Pericardium fibroblast (primary cell): ENCODE measurements around the gene KLK3. TPM values are rescaled to one million over a fixed set of nuclear protein-coding genes. Genes with fewer than 3 reads are reported as not detected.

Experiments
- total RNA-seq: library from RNA; depleted of rRNA; stranded (reverse); fragments of >200 nt; gene quantifications from 2 replicates; pipeline ENCODE4 v1.2.3, GENCODE V29; 2015

Gene KLK3
- not detected in 2 replicates for total RNA-seq

DNA sequence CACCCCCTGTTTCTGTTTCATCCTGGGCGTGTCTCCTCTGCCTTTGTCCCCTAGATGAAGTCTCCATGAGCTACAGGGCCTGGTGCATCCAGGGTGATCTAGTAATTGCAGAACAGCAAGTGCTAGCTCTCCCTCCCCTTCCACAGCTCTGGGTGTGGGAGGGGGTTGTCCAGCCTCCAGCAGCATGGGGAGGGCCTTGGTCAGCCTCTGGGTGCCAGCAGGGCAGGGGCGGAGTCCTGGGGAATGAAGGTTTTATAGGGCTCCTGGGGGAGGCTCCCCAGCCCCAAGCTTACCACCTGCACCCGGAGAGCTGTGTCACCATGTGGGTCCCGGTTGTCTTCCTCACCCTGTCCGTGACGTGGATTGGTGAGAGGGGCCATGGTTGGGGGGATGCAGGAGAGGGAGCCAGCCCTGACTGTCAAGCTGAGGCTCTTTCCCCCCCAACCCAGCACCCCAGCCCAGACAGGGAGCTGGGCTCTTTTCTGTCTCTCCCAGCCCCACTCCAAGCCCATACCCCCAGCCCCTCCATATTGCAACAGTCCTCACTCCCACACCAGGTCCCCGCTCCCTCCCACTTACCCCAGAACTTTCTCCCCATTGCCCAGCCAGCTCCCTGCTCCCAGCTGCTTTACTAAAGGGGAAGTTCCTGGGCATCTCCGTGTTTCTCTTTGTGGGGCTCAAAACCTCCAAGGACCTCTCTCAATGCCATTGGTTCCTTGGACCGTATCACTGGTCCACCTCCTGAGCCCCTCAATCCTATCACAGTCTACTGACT, at the start of gene KLK3:
TSS of gene KLK3 (plus strand) at position 280 of the 775 bp plus-strand sequence. CDS start at position 321, 41 bp downstream.

DNA sequence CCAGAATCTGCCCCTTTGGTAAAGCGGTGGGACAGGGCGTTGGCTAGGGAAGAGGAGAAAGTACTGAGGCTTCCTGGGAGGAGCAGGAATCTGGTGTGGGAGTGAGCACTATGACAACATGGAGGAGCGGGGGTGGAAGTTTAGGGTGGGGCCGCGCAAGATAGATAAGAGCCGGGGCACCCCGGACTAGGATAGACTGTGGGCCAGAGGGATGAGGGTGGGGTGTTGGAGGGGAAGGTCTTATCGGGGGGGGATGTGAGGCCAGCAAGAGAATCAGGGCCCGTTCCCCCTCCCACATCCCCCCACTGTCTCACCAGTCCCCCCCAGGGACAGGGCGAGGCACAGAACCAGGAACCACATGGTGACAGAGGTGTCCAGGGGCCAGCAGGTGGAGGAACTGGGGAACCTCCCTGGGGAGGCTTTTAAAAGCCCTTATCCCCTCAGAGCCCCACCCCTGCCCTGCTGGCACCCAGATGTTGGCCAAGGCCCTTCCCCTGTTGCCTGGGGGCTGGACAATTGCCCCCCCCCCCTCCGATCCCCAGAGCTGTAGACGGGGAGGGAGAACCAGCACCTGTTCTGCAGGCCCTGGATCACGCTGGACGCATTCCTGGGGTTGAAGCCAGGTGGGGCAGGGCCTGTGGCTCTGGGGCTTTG, 31.2 kb upstream of the KLK3 start, which contains the start of gene KLK1:
TSS of gene KLK1 (minus strand) at position 399 of the 654 bp plus-strand sequence. CDS start at position 360, 39 bp downstream.

DNA sequence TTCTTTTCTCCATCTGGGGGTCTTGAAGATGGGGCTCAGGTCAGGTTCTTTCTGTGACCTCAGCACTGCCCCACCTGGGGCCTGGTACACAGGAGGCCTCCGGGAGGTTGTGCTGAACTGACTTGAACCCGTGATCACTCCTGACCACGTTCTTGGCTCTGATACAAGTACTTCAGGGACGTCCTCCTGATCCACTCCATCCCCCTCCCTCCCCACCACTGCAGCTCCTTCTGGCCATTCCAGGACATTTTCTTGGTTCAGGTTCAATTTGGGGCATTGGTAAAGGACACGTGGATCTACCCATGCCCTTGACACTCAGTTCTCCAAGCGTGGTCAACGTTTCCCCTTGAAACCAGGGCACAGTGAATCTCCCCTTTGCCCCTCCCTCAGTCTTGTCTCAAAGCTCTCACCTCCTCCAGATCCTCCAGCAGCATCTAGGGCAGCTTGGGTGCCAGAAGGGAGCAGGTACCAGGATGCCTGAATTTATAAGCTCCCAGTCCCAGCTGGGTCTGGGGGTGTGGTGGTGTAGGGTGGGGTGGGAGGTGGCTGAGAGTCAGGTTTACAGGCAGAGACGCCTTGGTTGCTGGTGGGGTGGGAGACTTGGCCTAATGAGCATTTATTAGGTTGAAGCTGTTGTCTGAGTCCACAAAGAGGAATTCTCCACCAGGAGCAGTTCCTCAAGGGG, 21.5 kb upstream of the KLK3 start, which contains the start of gene KLK15:
TSS of gene KLK15 (minus strand) at position 458 of the 685 bp plus-strand sequence. CDS start 2,082 bp downstream, outside the sequence.

DNA sequence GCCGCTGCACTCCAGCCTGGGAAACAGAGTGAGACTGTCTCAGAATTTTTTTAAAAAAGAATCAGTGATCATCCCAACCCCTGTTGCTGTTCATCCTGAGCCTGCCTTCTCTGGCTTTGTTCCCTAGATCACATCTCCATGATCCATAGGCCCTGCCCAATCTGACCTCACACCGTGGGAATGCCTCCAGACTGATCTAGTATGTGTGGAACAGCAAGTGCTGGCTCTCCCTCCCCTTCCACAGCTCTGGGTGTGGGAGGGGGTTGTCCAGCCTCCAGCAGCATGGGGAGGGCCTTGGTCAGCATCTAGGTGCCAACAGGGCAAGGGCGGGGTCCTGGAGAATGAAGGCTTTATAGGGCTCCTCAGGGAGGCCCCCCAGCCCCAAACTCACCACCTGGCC, 18.3 kb downstream of the KLK3 start, which contains the start of gene KLK2:
TSS of gene KLK2 (plus strand) at position 384 of the 400 bp plus-strand sequence. CDS start 35 bp downstream, outside the sequence.

Other genes starting within 250 kb of the KLK3 start
- gene SYT3, start 215.0 kb upstream of the KLK3 start, total RNA-seq: 0.09 and 0.12 TPM in 2 replicates
- 1.1 TPM in 1 of 2 replicates, not detected in the other for gene C19orf81, start 205.5 kb upstream of the KLK3 start, total RNA-seq
- 0.93 and 1.4 TPM in 2 replicates for gene SHANK1, start 135.1 kb upstream of the KLK3 start, total RNA-seq
- 172 and 192 TPM in 2 replicates for gene CLEC11A, start 131.6 kb upstream of the KLK3 start, total RNA-seq
- gene GPR32, start 84.5 kb upstream of the KLK3 start, total RNA-seq: not detected in 2 replicates
- not detected in 2 replicates for gene ACP4, start 64.5 kb upstream of the KLK3 start, total RNA-seq
- gene KLK1, start 31.1 kb upstream of the KLK3 start, total RNA-seq: not detected in 2 replicates
- gene KLK15, start 21.3 kb upstream of the KLK3 start, total RNA-seq: not detected in 2 replicates
- gene KLK2, start 18.5 kb downstream of the KLK3 start, total RNA-seq: not detected in 2 replicates
- not detected in 2 replicates for gene KLK4, start 56.5 kb downstream of the KLK3 start, total RNA-seq
- not detected in 2 replicates for gene KLK5, start 98.1 kb downstream of the KLK3 start, total RNA-seq
- not detected in 2 replicates for gene KLK6, start 114.7 kb downstream of the KLK3 start, total RNA-seq
- gene KLK7, start 129.0 kb downstream of the KLK3 start, total RNA-seq: not detected in 2 replicates
- not detected in 2 replicates for gene KLK8, start 146.7 kb downstream of the KLK3 start, total RNA-seq
- 1.4 TPM in 1 of 2 replicates, not detected in the other for gene KLK10, start 164.8 kb downstream of the KLK3 start, total RNA-seq
- 0.93 TPM in 1 of 2 replicates, not detected in the other for gene KLK11, start 171.7 kb downstream of the KLK3 start, total RNA-seq
- gene KLK12, start 180.1 kb downstream of the KLK3 start, total RNA-seq: not detected in 2 replicates
- not detected in 2 replicates for gene KLK13, start 210.2 kb downstream of the KLK3 start, total RNA-seq
- gene KLK14, start 228.0 kb downstream of the KLK3 start, total RNA-seq: 0.12 TPM in 1 of 2 replicates, not detected in the other